PC-9 (cell line): ENCODE data around the gene NHLRC4. TPM values are rescaled to one million over a fixed set of nuclear protein-coding genes. Genes with fewer than 3 reads are reported as not detected.
"Not testable (repeated sequence)": the region's sequence is repeated elsewhere in the genome, so short reads cannot be mapped to it uniquely, and the experiment has no call there.

Experiments
- BruUV-seq: library from RNA; stranded (reverse); fragments of 400-500 nt; replicated peaks from 2 replicates; lab custom pipeline; 2021; lab: Mats Ljungman, UMichigan
- CTCF ChIA-PET: fragments of 300-600 bp; sonication (Branson Sonifier 250); formaldehyde crosslinking; loops from one replicate; lab custom pipeline; 2022; ENCODE audit warnings: antibody characterized with exemption; lab: Charles Lee
- POLR2A ChIA-PET: fragments of 300-600 bp; sonication (Branson Sonifier 250); formaldehyde crosslinking; loops from one replicate; lab custom pipeline; 2022; ENCODE audit warnings: antibody characterized with exemption; ENCODE audit not compliant: unreplicated experiment; lab: Charles Lee
- DNase-seq, 2 experiments: peaks; one replicate each; pipeline versions ENCODE4 v3.0.0 to v3.0.0-alpha.2; 2015 to 2022; ENCODE audit warnings: mixed read lengths in 1 of 2
- H2AFZ ChIP-seq: fragments of 200-600 bp; sonication (generic); 2 replicates; pipeline ENCODE4 v1.8.1; 2017; ENCODE audit warnings: antibody characterized with exemption
- H3F3A ChIP-seq: fragments of 200-600 bp; sonication (generic); 2 replicates; pipeline ENCODE4 v1.8.1; 2017; ENCODE audit warnings: antibody characterized with exemption, mild to moderate bottlenecking, low read depth; ENCODE audit not compliant: insufficient read depth
- H3K27ac ChIP-seq: fragments of 200-600 bp; sonication (generic); 2 replicates; pipeline ENCODE4 v1.6.1; 2016; ENCODE audit warnings: mixed run types
- H3K27me3 ChIP-seq: fragments of 200-600 bp; sonication (generic); 2 replicates; pipeline ENCODE4 v1.6.1; 2016; ENCODE audit warnings: low read depth, mixed run types; ENCODE audit not compliant: insufficient read depth
- H3K36me3 ChIP-seq: fragments of 200-600 bp; sonication (generic); 2 replicates; pipeline ENCODE4 v1.6.1; 2016; ENCODE audit warnings: low read depth, mixed run types
- H3K4me1 ChIP-seq: fragments of 200-600 bp; sonication (generic); replicated peaks from 2 replicates; pipeline ENCODE4 v1.6.1; 2016; ENCODE audit warnings: mixed run types; ENCODE audit not compliant: insufficient read depth
- H3K4me2 ChIP-seq: fragments of 200-600 bp; sonication (generic); 2 replicates; pipeline ENCODE4 v1.6.1; 2017; ENCODE audit warnings: mixed run types
- H3K4me3 ChIP-seq: fragments of 200-600 bp; sonication (generic); 2 replicates; pipeline ENCODE4 v1.6.1; 2016; ENCODE audit warnings: mixed run types
- H3K79me2 ChIP-seq: fragments of 200-600 bp; sonication (generic); 2 replicates; pipeline ENCODE4 v1.6.1; 2017; ENCODE audit warnings: low read depth, mixed run types
- H3K9me2 ChIP-seq: fragments of 200-600 bp; sonication (generic); 2 replicates; pipeline ENCODE4 v1.8.1; 2017; ENCODE audit warnings: mild to moderate bottlenecking; ENCODE audit not compliant: insufficient read depth
- H3K9me3 ChIP-seq: fragments of 200-600 bp; sonication (generic); 2 replicates; pipeline ENCODE4 v1.8.1; 2016; ENCODE audit warnings: low read depth; ENCODE audit not compliant: insufficient read depth
- H4K20me1 ChIP-seq: fragments of 200-600 bp; sonication (generic); 2 replicates; pipeline ENCODE4 v1.8.1; 2017; ENCODE audit not compliant: insufficient read depth
- CTCF ChIP-seq: fragments of 200-600 bp; sonication (generic); conservative IDR thresholded peaks from 2 replicates; pipeline ENCODE4 v1.6.1; 2017; ENCODE audit warnings: mixed run types, antibody characterized with exemption, mild to moderate bottlenecking, moderate library complexity
- EZH2 ChIP-seq: fragments of 200-600 bp; sonication (generic); IDR thresholded peaks from 2 replicates; pipeline ENCODE4 v1.8.0; 2017; ENCODE audit warnings: antibody characterized with exemption, low read depth
- intact Hi-C: fragments of 100-400 bp; cut with micrococcal nuclease; formaldehyde crosslinking; loops from one replicate; pipeline ENCODE4 v1.10.0; 2022; ENCODE audit not compliant: unreplicated experiment
- total RNA-seq: library from RNA; stranded (reverse); gene quantifications from 2 replicates; pipeline ENCODE4 v1.2.3, GENCODE V29; 2021

NHLRC4 gene
- total RNA-seq, 1 experiment from 2014 or later: not detected

GRCh38 chr16:595094-595528 lies 28.3 kb downstream of the NHLRC4 start:
- Histone ChIP-seq H3K9me3 (no peaks in the 10 kb centered on the region), H3K27ac (no peak overlapping the region), H3K4me3 (no peak overlapping the region), H3K4me1 (peaks cover 40% of the 10 kb centered on the region), H3K36me3 (no peaks in the 10 kb centered on the region), H3K9me2 (no peaks in the 10 kb centered on the region), H3F3A (peaks cover 37% of the 10 kb centered on the region), H3K4me2 (no peak overlapping the region), H3K79me2 (peaks cover 59% of the 10 kb centered on the region), H3K27me3 (no peaks in the 10 kb centered on the region), H4K20me1 (peaks cover 44% of the 10 kb centered on the region), H2AFZ (no peak overlapping the region)
- DNase-seq: no peak
- ChIA-PET CTCF (no interaction called here), POLR2A (no interaction called here)
- no TSS peak for BruUV-seq
- no peak for TF ChIP-seq EZH2
- TF ChIP-seq CTCF: no peak
- intact Hi-C loops: no loop called here

- peaks cover 50% of the 10 kb centered on the region for H3K79me2 ChIP-seq
- no TSS peak for BruUV-seq
Observed at GRCh38 chr16:595942-596735, 29.3 kb downstream of the NHLRC4 start.

GRCh38 chr16:596736-597060 lies 29.9 kb downstream of the NHLRC4 start:
- DNase-seq: no peak
- Histone ChIP-seq H3K27ac (no peak overlapping the region), H3K4me3 (no peak overlapping the region), H3K36me3 (no peaks in the 10 kb centered on the region), H3K27me3 (no peaks in the 10 kb centered on the region), H4K20me1 (peaks cover 44% of the 10 kb centered on the region), H3K4me1 (peaks cover 28% of the 10 kb centered on the region), H3K4me2 (no peak overlapping the region), H3K79me2 (peaks cover 47% of the 10 kb centered on the region), H3F3A (peaks cover 33% of the 10 kb centered on the region), H3K9me2 (no peaks in the 10 kb centered on the region), H2AFZ (no peak overlapping the region), H3K9me3 (no peaks in the 10 kb centered on the region)
- CTCF ChIA-PET: no interaction called here
- POLR2A ChIA-PET: no interaction called here
- intact Hi-C loops: no loop called here
- no peak for TF ChIP-seq EZH2
- TF ChIP-seq CTCF: no peak
- BruUV-seq: no TSS peak

More at GRCh38 chr16:595942-596735, 29.3 kb downstream of the NHLRC4 start:
- Histone ChIP-seq H3K4me3 (no peak overlapping the region), H3K27ac (no peak overlapping the region), H3K4me2 (no peak overlapping the region), H3F3A (peaks cover 37% of the 10 kb centered on the region), H3K9me2 (no peaks in the 10 kb centered on the region), H4K20me1 (peaks cover 45% of the 10 kb centered on the region), H3K27me3 (no peaks in the 10 kb centered on the region), H3K9me3 (no peaks in the 10 kb centered on the region), H3K4me1 (peaks cover 34% of the 10 kb centered on the region), H2AFZ (no peak overlapping the region), H3K36me3 (no peaks in the 10 kb centered on the region)
- intact Hi-C loops: no loop called here
- ChIA-PET CTCF (no interaction called here), POLR2A (no interaction called here)
- TF ChIP-seq CTCF: no peak
- no peak for TF ChIP-seq EZH2
- no peak for DNase-seq

- H3K9me3 ChIP-seq, H3K4me3 ChIP-seq, DNase-seq, H2AFZ ChIP-seq, H3K27ac ChIP-seq, BruUV-seq, CTCF ChIA-PET, POLR2A ChIA-PET, H3K4me2 ChIP-seq, H3K36me3 ChIP-seq, intact Hi-C loops, H3K9me2 ChIP-seq, H3K27me3 ChIP-seq: not testable (repeated sequence)
- peaks cover 23% of the 10 kb centered on the region for H3F3A ChIP-seq
- peaks cover 37% of the 10 kb centered on the region for H4K20me1 ChIP-seq
- H3K4me1 ChIP-seq: peaks cover 19% of the 10 kb centered on the region
- peaks cover 43% of the 10 kb centered on the region for H3K79me2 ChIP-seq
Observed at GRCh38 chr16:597655-598054, 30.9 kb downstream of the NHLRC4 start.
